ENCODE data around the gene TANGO2.

DNA sequence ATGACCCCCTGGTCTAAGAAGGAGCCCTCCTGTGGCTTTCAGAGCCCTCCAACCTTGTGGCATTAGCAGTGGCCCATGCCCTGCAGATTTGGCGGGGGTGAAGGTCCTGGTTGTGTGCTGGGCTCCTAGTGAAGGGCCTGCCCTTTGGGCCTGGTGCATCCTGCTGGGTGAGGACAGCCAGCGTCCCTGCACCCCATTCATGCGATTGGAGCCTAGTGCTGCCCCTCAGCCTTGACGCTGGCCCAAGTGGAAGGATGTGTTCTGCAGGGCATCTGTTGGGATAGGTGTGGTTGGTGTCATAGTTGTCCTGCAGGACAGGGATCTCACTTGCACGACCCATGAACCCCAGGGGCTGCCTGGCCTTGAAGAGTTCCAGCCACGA, 31.0 kb downstream of the TANGO2 start:
- TF ChIP-seq ASH2L (IDR thresholded peaks at IDR 0.05; ENCODE audit: low read length) (no peak), SIN3A (conservative IDR thresholded peaks at IDR 0.05 in 1 of 2, IDR thresholded peaks at IDR 0.05 in 1 of 2; ENCODE audit: low read depth in 1 of 2, low read length in 2 of 2) (no peak), ZNF274 (IDR thresholded peaks at IDR 0.05; ENCODE audit: borderline replicate concordance, extremely low read depth, low read length) (no peak), NRF1 (IDR thresholded peaks at IDR 0.05; ENCODE audit: low read depth, low read length) (no peak), BCL11A (IDR thresholded peaks at IDR 0.05; ENCODE audit: low read depth in 2 of 2, low read length in 2 of 2) (no peak)
- TF ChIP-seq, protein P1, sequence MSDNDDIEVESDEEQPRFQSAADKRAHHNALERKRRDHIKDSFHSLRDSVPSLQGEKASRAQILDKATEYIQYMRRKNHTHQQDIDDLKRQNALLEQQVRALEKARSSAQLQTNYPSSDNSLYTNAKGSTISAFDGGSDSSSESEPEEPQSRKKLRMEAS (IDR thresholded peaks at IDR 0.05): no peak

Data from H1 (cell line).